Fibroblast of lung (primary cell): Measurements from ENCODE around the gene HGFAC. TPM values are rescaled to one million over a fixed set of nuclear protein-coding genes. Genes with fewer than 3 reads are reported as not detected.

Source experiments
- DNase-seq, 2 donors: peaks; one replicate each; pipeline versions ENCODE4 v3.0.0 to v3.0.0-alpha.2; 2010; ENCODE audit warnings: low read depth in 2 of 2
- H2AFZ ChIP-seq: 2 replicates; pipeline ENCODE4 v1.5.1; 2012; ENCODE audit warnings: low read length, control low read depth, inconsistent platforms
- H3K27ac ChIP-seq: 2 replicates; pipeline ENCODE4 v1.5.1; 2011; ENCODE audit warnings: low read length, control low read depth; ENCODE audit not compliant: insufficient read depth
- H3K27me3 ChIP-seq: 2 replicates; pipeline ENCODE4 v1.5.1; 2011; ENCODE audit warnings: mild to moderate bottlenecking, low read length; ENCODE audit not compliant: control insufficient read depth, insufficient read depth
- H3K36me3 ChIP-seq: 2 replicates; pipeline ENCODE4 v1.5.1; 2011; ENCODE audit warnings: low read length; ENCODE audit not compliant: control insufficient read depth, insufficient read depth
- H3K4me1 ChIP-seq: 2 replicates; pipeline ENCODE4 v1.5.1; 2011; ENCODE audit warnings: low read length; ENCODE audit not compliant: control insufficient read depth, insufficient read depth; ENCODE audit errors: extremely low read depth
- H3K4me2 ChIP-seq: 2 replicates; pipeline ENCODE4 v1.5.1; 2011; ENCODE audit warnings: low read length, control low read depth; ENCODE audit not compliant: insufficient read depth; ENCODE audit errors: extremely low read depth
- H3K4me3 ChIP-seq, 4 experiments: fragments of 200-600 bp in 1 of 4; sonication (generic) in 1 of 4; replicated peaks in 1 of 4; 2 replicates each; pipeline ENCODE4 v1.5.1; 2011 to 2016; ENCODE audit warnings: low read length in 4 of 4, low read depth in 3 of 4, mild to moderate bottlenecking in 3 of 4, control low read depth in 2 of 4, inconsistent platforms in 1 of 4, mixed read lengths in 1 of 4; ENCODE audit not compliant: insufficient read depth in 1 of 4; ENCODE audit errors: control extremely low read depth in 1 of 4
- H3K79me2 ChIP-seq: 2 replicates; pipeline ENCODE4 v1.5.1; 2012; ENCODE audit warnings: mild to moderate bottlenecking, low read length, inconsistent platforms; ENCODE audit not compliant: control insufficient read depth, insufficient read depth
- H3K9ac ChIP-seq: 2 replicates; pipeline ENCODE4 v1.5.1; 2011; ENCODE audit warnings: mild to moderate bottlenecking, low read length, control low read depth; ENCODE audit not compliant: insufficient read depth
- H3K9me3 ChIP-seq: 2 replicates; pipeline ENCODE4 v1.5.1; 2012; ENCODE audit warnings: low read depth, low read length; ENCODE audit not compliant: control insufficient read depth, insufficient read depth
- H4K20me1 ChIP-seq: 2 replicates; pipeline ENCODE4 v1.5.1; 2011; ENCODE audit warnings: low read length; ENCODE audit not compliant: control insufficient read depth, insufficient read depth; ENCODE audit errors: extremely low read depth
- EZH2 ChIP-seq: IDR thresholded peaks from 2 replicates; pipeline ENCODE4 v1.5.1; 2012; ENCODE audit warnings: low read length, control low read depth, mild to moderate bottlenecking; ENCODE audit errors: missing control alignments
- polyA plus RNA-seq, 2 donors: library from polyadenylated mRNA; depleted of rRNA in 1 of 2; stranded (reverse) in 1 of 2; unstranded in 1 of 2; fragments of >200 nt; gene quantifications; 2 replicates each; pipeline ENCODE4 v1.2.1, GENCODE V29; 2011 to 2012; ENCODE audit warnings: missing spikeins in 1 of 2
- total RNA-seq: library from RNA; depleted of rRNA; stranded (reverse); fragments of >200 nt; gene quantifications from 2 replicates; pipeline ENCODE4 v1.2.1, GENCODE V29; 2014
- TF ChIP-seq, protein P1 (sequence below), 2 donors: IDR thresholded peaks in 1 of 2; conservative IDR thresholded peaks in 1 of 2; 1 replicate in 1 of 2; 2 replicates in 1 of 2; pipeline ENCODE4 v1.5.1; 2011 to 2012; ENCODE audit warnings: low read length in 2 of 2, control low read depth in 1 of 2, inconsistent platforms in 1 of 2, low read depth in 1 of 2, mild to moderate bottlenecking in 1 of 2

Gene HGFAC
- total and polyA plus RNA-seq, 2 donors (not counting 1 experiment from before 2014, with no cell fraction given), result 0.33 TPM; not detected in 1

DNA sequence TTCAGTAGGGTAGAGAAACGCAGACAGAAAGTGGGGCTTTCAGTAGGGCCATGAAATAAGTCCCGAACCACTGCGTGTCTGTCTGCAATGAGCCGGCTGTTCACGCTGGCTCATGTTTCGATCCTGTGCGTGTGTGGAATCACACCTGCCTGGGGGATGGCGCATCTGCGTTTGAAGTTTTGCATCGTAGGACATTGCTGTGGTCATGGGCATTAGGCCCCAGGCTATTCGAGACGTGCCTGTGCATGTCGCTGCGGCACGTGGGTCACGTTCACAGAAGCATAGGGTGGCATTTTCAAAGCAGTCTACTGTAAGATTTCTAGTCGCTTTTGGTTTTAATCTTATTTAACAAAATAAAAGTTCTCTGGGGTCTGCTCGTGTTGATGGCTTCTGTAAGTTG, 25.5 kb upstream of the HGFAC start:
- no peaks in the 10 kb centered on the region for H3K9me3 ChIP-seq
- H3K27ac ChIP-seq, result no peak overlapping the region
- no peaks in the 10 kb centered on the region for H4K20me1 ChIP-seq
- H3K79me2 ChIP-seq, result no peaks in the 10 kb centered on the region
- no peak overlapping the region for H3K4me3 ChIP-seq
- no peak for DNase-seq
- no peaks in the 10 kb centered on the region for H3K27me3 ChIP-seq
- no peaks in the 10 kb centered on the region for H3K4me1 ChIP-seq
- H2AFZ ChIP-seq, result no peak overlapping the region
- no peak for TF ChIP-seq EZH2
- TF ChIP-seq, protein P1, sequence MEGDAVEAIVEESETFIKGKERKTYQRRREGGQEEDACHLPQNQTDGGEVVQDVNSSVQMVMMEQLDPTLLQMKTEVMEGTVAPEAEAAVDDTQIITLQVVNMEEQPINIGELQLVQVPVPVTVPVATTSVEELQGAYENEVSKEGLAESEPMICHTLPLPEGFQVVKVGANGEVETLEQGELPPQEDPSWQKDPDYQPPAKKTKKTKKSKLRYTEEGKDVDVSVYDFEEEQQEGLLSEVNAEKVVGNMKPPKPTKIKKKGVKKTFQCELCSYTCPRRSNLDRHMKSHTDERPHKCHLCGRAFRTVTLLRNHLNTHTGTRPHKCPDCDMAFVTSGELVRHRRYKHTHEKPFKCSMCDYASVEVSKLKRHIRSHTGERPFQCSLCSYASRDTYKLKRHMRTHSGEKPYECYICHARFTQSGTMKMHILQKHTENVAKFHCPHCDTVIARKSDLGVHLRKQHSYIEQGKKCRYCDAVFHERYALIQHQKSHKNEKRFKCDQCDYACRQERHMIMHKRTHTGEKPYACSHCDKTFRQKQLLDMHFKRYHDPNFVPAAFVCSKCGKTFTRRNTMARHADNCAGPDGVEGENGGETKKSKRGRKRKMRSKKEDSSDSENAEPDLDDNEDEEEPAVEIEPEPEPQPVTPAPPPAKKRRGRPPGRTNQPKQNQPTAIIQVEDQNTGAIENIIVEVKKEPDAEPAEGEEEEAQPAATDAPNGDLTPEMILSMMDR (conservative IDR thresholded peaks at IDR 0.05 in 1 of 2, IDR thresholded peaks at IDR 0.05 in 1 of 2; ENCODE audit: low read depth in 1 of 2, low read length in 2 of 2), result no peak
- H3K36me3 ChIP-seq, result no peaks in the 10 kb centered on the region
- no peak overlapping the region for H3K4me2 ChIP-seq
- no peak overlapping the region for H3K9ac ChIP-seq

- Histone ChIP-seq H3K9ac (no peak overlapping the region), H3K27me3 (no peaks in the 10 kb centered on the region), H2AFZ (no peak overlapping the region), H3K4me1 (no peaks in the 10 kb centered on the region), H3K4me2 (no peak overlapping the region), H3K79me2 (no peaks in the 10 kb centered on the region), H3K27ac (no peak overlapping the region), H3K9me3 (no peaks in the 10 kb centered on the region), H3K4me3 (no peak overlapping the region), H4K20me1 (no peaks in the 10 kb centered on the region), H3K36me3 (no peaks in the 10 kb centered on the region)
- DNase-seq, result no peak
- TF ChIP-seq, protein P1 (conservative IDR thresholded peaks at IDR 0.05 in 1 of 2, IDR thresholded peaks at IDR 0.05 in 1 of 2; ENCODE audit: low read depth in 1 of 2, low read length in 2 of 2), result no peak
- TF ChIP-seq EZH2, result no peak
Observed at GRCh38 chr4:3416821-3417221, 24.9 kb upstream of the HGFAC start.

- Histone ChIP-seq H3K27ac (no peak overlapping the region), H3K27me3 (no peaks in the 10 kb centered on the region), H2AFZ (no peak overlapping the region), H3K4me2 (no peak overlapping the region), H3K9me3 (no peaks in the 10 kb centered on the region), H3K36me3 (no peaks in the 10 kb centered on the region), H4K20me1 (no peaks in the 10 kb centered on the region), H3K79me2 (no peaks in the 10 kb centered on the region), H3K4me1 (no peaks in the 10 kb centered on the region), H3K4me3 (no peak overlapping the region), H3K9ac (no peak overlapping the region)
- no peak for DNase-seq
- TF ChIP-seq, protein P1 (conservative IDR thresholded peaks at IDR 0.05 in 1 of 2, IDR thresholded peaks at IDR 0.05 in 1 of 2; ENCODE audit: low read depth in 1 of 2, low read length in 2 of 2), result no peak
- no peak for TF ChIP-seq EZH2
Observed at GRCh38 chr4:3417448-3417847, 24.3 kb upstream of the HGFAC start.
